ENCODE results near the gene ABCC10. TPM values are rescaled to one million over a fixed set of nuclear protein-coding genes. Genes with fewer than 3 reads are reported as not detected.

ABCC10 gene
- polyA plus RNA-seq, 1 donor from 2014 or later = 22.4 TPM

DNA sequence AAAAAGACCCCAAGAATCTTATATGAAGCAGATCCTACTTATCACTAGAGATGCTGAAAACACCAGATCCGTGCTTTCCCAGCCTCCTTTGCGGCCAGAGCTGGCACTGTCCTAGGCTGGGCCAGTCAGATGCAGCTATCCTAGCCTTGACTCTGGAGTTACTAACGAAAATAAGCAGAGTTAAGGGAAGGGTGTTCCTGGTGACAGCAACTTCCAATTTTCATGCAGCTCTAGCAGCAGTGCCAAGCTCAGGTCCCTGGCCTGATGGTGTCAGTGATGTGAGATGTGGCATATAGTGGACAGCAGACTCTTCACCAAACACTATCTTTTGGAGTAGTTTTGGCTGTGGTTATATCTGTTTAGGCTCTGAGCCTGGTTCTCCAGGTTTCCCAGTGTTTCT lies 25.6 kb upstream of the ABCC10 start:
- Histone ChIP-seq H4K20me1 (ENCODE audit: insufficient read depth) (no peaks in the 10 kb centered on the region), H3K79me2 (replicated peaks; ENCODE audit: insufficient read depth, low read length) (no peaks in the 10 kb centered on the region), H3K27ac (ENCODE audit: low read length) (no peak overlapping the region), H3K9ac (ENCODE audit: low read length) (no peak overlapping the region), H3K27me3 (ENCODE audit: insufficient read depth, low read depth, low read length) (no peaks in the 10 kb centered on the region), H3K36me3 (ENCODE audit: insufficient read depth, low read length) (no peaks in the 10 kb centered on the region), H3K9me3 (ENCODE audit: low read length) (no peaks in the 10 kb centered on the region), H3K4me2 (ENCODE audit: low read length) (no peak overlapping the region), H3F3A (ENCODE audit: insufficient read depth, low read length, poor library complexity, severe bottlenecking) (no peaks in the 10 kb centered on the region), H2AFZ (ENCODE audit: low read depth, low read length) (no peak overlapping the region), H3K9me2 (ENCODE audit: insufficient read depth, low read length) (no peaks in the 10 kb centered on the region), H3K4me3 (ENCODE audit: low read length) (no peak overlapping the region)
- TF ChIP-seq SMC3 (conservative IDR thresholded peaks at IDR 0.05; ENCODE audit: poor library complexity) (no peak), EP300 (conservative IDR thresholded peaks at IDR 0.05; ENCODE audit: poor library complexity, severe bottlenecking) (no peak), MXI1 (conservative IDR thresholded peaks at IDR 0.05; ENCODE audit: poor library complexity, severe bottlenecking) (no peak), EZH2 (IDR thresholded peaks at IDR 0.05; ENCODE audit: borderline replicate concordance, insufficient read depth, low read length, poor library complexity, severe bottlenecking) (no peak), POLR2AphosphoS5 (IDR thresholded peaks at IDR 0.05) (no peak), RAD21 (conservative IDR thresholded peaks at IDR 0.05) (no peak), TAF1 (IDR thresholded peaks at IDR 0.05; ENCODE audit: low read depth) (no peak)
- TF ChIP-seq, protein P1, sequence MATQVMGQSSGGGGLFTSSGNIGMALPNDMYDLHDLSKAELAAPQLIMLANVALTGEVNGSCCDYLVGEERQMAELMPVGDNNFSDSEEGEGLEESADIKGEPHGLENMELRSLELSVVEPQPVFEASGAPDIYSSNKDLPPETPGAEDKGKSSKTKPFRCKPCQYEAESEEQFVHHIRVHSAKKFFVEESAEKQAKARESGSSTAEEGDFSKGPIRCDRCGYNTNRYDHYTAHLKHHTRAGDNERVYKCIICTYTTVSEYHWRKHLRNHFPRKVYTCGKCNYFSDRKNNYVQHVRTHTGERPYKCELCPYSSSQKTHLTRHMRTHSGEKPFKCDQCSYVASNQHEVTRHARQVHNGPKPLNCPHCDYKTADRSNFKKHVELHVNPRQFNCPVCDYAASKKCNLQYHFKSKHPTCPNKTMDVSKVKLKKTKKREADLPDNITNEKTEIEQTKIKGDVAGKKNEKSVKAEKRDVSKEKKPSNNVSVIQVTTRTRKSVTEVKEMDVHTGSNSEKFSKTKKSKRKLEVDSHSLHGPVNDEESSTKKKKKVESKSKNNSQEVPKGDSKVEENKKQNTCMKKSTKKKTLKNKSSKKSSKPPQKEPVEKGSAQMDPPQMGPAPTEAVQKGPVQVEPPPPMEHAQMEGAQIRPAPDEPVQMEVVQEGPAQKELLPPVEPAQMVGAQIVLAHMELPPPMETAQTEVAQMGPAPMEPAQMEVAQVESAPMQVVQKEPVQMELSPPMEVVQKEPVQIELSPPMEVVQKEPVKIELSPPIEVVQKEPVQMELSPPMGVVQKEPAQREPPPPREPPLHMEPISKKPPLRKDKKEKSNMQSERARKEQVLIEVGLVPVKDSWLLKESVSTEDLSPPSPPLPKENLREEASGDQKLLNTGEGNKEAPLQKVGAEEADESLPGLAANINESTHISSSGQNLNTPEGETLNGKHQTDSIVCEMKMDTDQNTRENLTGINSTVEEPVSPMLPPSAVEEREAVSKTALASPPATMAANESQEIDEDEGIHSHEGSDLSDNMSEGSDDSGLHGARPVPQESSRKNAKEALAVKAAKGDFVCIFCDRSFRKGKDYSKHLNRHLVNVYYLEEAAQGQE (IDR thresholded peaks at IDR 0.05; ENCODE audit: borderline replicate concordance) = no peak
- TF ChIP-seq, protein P2, sequence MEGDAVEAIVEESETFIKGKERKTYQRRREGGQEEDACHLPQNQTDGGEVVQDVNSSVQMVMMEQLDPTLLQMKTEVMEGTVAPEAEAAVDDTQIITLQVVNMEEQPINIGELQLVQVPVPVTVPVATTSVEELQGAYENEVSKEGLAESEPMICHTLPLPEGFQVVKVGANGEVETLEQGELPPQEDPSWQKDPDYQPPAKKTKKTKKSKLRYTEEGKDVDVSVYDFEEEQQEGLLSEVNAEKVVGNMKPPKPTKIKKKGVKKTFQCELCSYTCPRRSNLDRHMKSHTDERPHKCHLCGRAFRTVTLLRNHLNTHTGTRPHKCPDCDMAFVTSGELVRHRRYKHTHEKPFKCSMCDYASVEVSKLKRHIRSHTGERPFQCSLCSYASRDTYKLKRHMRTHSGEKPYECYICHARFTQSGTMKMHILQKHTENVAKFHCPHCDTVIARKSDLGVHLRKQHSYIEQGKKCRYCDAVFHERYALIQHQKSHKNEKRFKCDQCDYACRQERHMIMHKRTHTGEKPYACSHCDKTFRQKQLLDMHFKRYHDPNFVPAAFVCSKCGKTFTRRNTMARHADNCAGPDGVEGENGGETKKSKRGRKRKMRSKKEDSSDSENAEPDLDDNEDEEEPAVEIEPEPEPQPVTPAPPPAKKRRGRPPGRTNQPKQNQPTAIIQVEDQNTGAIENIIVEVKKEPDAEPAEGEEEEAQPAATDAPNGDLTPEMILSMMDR (IDR thresholded peaks at IDR 0.05; ENCODE audit: poor library complexity, severe bottlenecking) = no peak

DNA sequence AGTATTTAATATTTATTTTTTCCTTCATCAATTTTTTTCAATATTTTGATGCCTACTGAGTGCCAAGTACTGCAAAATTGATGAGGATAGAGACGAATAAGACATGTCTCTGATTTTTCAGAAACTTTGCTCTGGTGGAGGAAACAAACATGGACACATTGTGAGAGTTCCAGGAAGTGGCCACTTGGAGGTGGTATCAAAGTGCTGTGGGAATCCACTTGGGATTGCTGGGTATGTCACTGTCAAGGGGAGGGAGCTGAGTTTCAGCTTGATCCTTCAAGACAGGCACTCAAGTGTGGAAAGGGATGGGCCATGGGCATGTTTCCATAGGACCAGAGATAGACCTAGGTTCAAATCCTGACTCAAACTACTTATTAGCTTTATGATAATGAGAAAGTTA lies 24.5 kb upstream of the ABCC10 start:
- Histone ChIP-seq H3K79me2 (replicated peaks; ENCODE audit: insufficient read depth, low read length) (no peaks in the 10 kb centered on the region), H3K27me3 (ENCODE audit: insufficient read depth, low read depth, low read length) (no peaks in the 10 kb centered on the region), H3K9me3 (ENCODE audit: low read length) (no peaks in the 10 kb centered on the region), H3K4me2 (ENCODE audit: low read length) (no peak overlapping the region), H3K9me2 (ENCODE audit: insufficient read depth, low read length) (no peaks in the 10 kb centered on the region), H4K20me1 (ENCODE audit: insufficient read depth) (no peaks in the 10 kb centered on the region), H3K27ac (ENCODE audit: low read length) (no peak overlapping the region), H3F3A (ENCODE audit: insufficient read depth, low read length, poor library complexity, severe bottlenecking) (no peaks in the 10 kb centered on the region), H3K9ac (ENCODE audit: low read length) (no peak overlapping the region), H3K36me3 (ENCODE audit: insufficient read depth, low read length) (no peaks in the 10 kb centered on the region), H3K4me3 (ENCODE audit: low read length) (no peak overlapping the region), H2AFZ (ENCODE audit: low read depth, low read length) (no peak overlapping the region)
- no peak for TF ChIP-seq EZH2 (IDR thresholded peaks at IDR 0.05; ENCODE audit: borderline replicate concordance, insufficient read depth, low read length, poor library complexity, severe bottlenecking)
- TF ChIP-seq, protein P2 (IDR thresholded peaks at IDR 0.05; ENCODE audit: poor library complexity, severe bottlenecking) = no peak
- TF ChIP-seq EP300 (conservative IDR thresholded peaks at IDR 0.05; ENCODE audit: poor library complexity, severe bottlenecking) = no peak
- no peak for TF ChIP-seq TAF1 (IDR thresholded peaks at IDR 0.05; ENCODE audit: low read depth)
- TF ChIP-seq POLR2AphosphoS5 (IDR thresholded peaks at IDR 0.05) = no peak
- TF ChIP-seq, protein P1 (IDR thresholded peaks at IDR 0.05; ENCODE audit: borderline replicate concordance) = no peak
- TF ChIP-seq RAD21 (conservative IDR thresholded peaks at IDR 0.05) = no peak
- no peak for TF ChIP-seq SMC3 (conservative IDR thresholded peaks at IDR 0.05; ENCODE audit: poor library complexity)
- TF ChIP-seq MXI1 (conservative IDR thresholded peaks at IDR 0.05; ENCODE audit: poor library complexity, severe bottlenecking) = no peak

Data from neural cell (in vitro differentiated cells).